Endodermal cell (in vitro differentiated cells): ENCODE data around the gene MAPT. TPM values are rescaled to one million over a fixed set of nuclear protein-coding genes. Genes with fewer than 3 reads are reported as not detected.

ENCODE experiments used
- DNase-seq: peaks from one replicate; pipeline ENCODE4 v3.0.0-alpha.2; 2017
- H3K27ac ChIP-seq: 2 replicates; pipeline ENCODE4 v1.5.1; 2013; ENCODE audit warnings: mild to moderate bottlenecking, low read depth, low read length, moderate library complexity
- H3K27me3 ChIP-seq: 2 replicates; pipeline ENCODE4 v1.6.1; 2013; ENCODE audit warnings: mild to moderate bottlenecking, low read length, moderate library complexity; ENCODE audit not compliant: insufficient read depth, control insufficient read depth, poor library complexity, severe bottlenecking
- H3K36me3 ChIP-seq: 2 replicates; pipeline ENCODE4 v1.7.0; 2013; ENCODE audit warnings: mild to moderate bottlenecking, low read length, moderate library complexity; ENCODE audit not compliant: control insufficient read depth, insufficient read depth
- H3K4me1 ChIP-seq: one replicate; pipeline ENCODE4 v1.7.0; 2013; ENCODE audit warnings: low read length; ENCODE audit not compliant: control insufficient read depth, insufficient read depth
- H3K4me3 ChIP-seq: 2 replicates; pipeline ENCODE4 v1.5.1; 2013; ENCODE audit warnings: mild to moderate bottlenecking, low read length, moderate library complexity
- H3K9ac ChIP-seq: 2 replicates; pipeline ENCODE4 v1.6.1; 2013; ENCODE audit warnings: mild to moderate bottlenecking, low read length, moderate library complexity; ENCODE audit not compliant: poor library complexity, severe bottlenecking; ENCODE audit errors: extremely low read depth
- H3K9me3 ChIP-seq: 2 replicates; pipeline ENCODE4 v1.6.1; 2013; ENCODE audit warnings: mild to moderate bottlenecking, low read length, moderate library complexity; ENCODE audit not compliant: control insufficient read depth
- H3K27ac Mint-ChIP-seq: 2 replicates; pipeline ENCODE4 v1.8.0; 2020; ENCODE audit warnings: mixed read lengths
- H3K27me3 Mint-ChIP-seq: 2 replicates; pipeline ENCODE4 v1.8.0; 2021; ENCODE audit warnings: mild to moderate bottlenecking, mixed read lengths; ENCODE audit not compliant: insufficient read depth
- H3K36me3 Mint-ChIP-seq: 2 replicates; pipeline ENCODE4 v1.8.0; 2020; ENCODE audit warnings: low read depth, mixed read lengths
- H3K4me1 Mint-ChIP-seq: 2 replicates; pipeline ENCODE4 v1.8.0; 2020; ENCODE audit warnings: mixed read lengths
- H3K4me3 Mint-ChIP-seq: 2 replicates; pipeline ENCODE4 v1.8.0; 2020; ENCODE audit warnings: mild to moderate bottlenecking, moderate library complexity, mixed read lengths
- H3K9me3 Mint-ChIP-seq: 2 replicates; pipeline ENCODE4 v1.8.0; 2020; ENCODE audit warnings: mild to moderate bottlenecking, mixed read lengths
- CTCF ChIP-seq: fragments of 200-600 bp; sonication (generic); conservative IDR thresholded peaks from 2 replicates; pipeline ENCODE4 v1.5.0; 2021; ENCODE audit warnings: antibody characterized with exemption, mild to moderate bottlenecking
- WGBS, 2 experiments: methylation state at CpG; one replicate each; pipeline versions ENCODE4 v1.1.5 to v1.1.7; 2013; ENCODE audit warnings: missing lambda C conversion rate in 2 of 2, mixed read lengths in 1 of 2; ENCODE audit not compliant: insufficient coverage in 1 of 2, insufficient read length in 1 of 2; 5-methylcytosine and 5-hydroxymethylcytosine counted together
- total RNA-seq, 2 donors: library from RNA; stranded (reverse); fragmentation: NEBNext Ultra II Directional in 1 of 2; extraction: Animal tissue kit (Norgen Biotek cat#: 25700) in 1 of 2; gene quantifications; 2 replicates in 1 of 2; 3 replicates in 1 of 2; pipeline ENCODE4 v1.2.1, GENCODE V29; 2021

Gene MAPT
- total RNA-seq, 2 donors from 2014 or later: 0.69 to 0.73 TPM

- H3K9me3 ChIP-seq: no peaks in the 10 kb centered on the region
- no peaks in the 10 kb centered on the region for H3K4me1 ChIP-seq
- no peaks in the 10 kb centered on the region for H3K9me3 Mint-ChIP-seq
- H3K36me3 Mint-ChIP-seq: no peaks in the 10 kb centered on the region
- DNase-seq: no peak
- 85 to 91% methylated on average over 2 of the region's 2 CpGs for WGBS, 2 experiments
- no peak for TF ChIP-seq CTCF
- H3K4me3 ChIP-seq: no peak overlapping the region
- H3K27me3 ChIP-seq: peaks cover 35% of the 10 kb centered on the region
- H3K4me3 Mint-ChIP-seq: no peak overlapping the region
- H3K27ac ChIP-seq: no peak overlapping the region
- no peak overlapping the region for H3K27ac Mint-ChIP-seq
- H3K4me1 Mint-ChIP-seq: no peaks in the 10 kb centered on the region
- H3K36me3 ChIP-seq: no peaks in the 10 kb centered on the region
- no peak overlapping the region for H3K9ac ChIP-seq
- H3K27me3 Mint-ChIP-seq: peaks cover 50% of the 10 kb centered on the region
Observed at GRCh38 chr17:45886852-45887251, 7.5 kb upstream of the MAPT start.

GRCh38 chr17:45888392-45888791, 6.0 kb upstream of the MAPT start:
- peaks cover 62% of the 10 kb centered on the region for H3K27me3 Mint-ChIP-seq
- H3K9me3 Mint-ChIP-seq: no peaks in the 10 kb centered on the region
- Histone ChIP-seq H3K4me1 (no peaks in the 10 kb centered on the region), H3K9ac (no peak overlapping the region), H3K36me3 (no peaks in the 10 kb centered on the region), H3K27me3 (peaks cover 44% of the 10 kb centered on the region), H3K9me3 (no peaks in the 10 kb centered on the region), H3K27ac (no peak overlapping the region), H3K4me3 (no peak overlapping the region)
- no peaks in the 10 kb centered on the region for H3K4me1 Mint-ChIP-seq
- 10 to 64% methylated on average over 2 to 5 of the region's 5 CpGs for WGBS, 2 experiments
- no peak for DNase-seq
- H3K27ac Mint-ChIP-seq: no peak overlapping the region
- no peaks in the 10 kb centered on the region for H3K36me3 Mint-ChIP-seq
- no peak for TF ChIP-seq CTCF
- no peak overlapping the region for H3K4me3 Mint-ChIP-seq

GRCh38 chr17:45889579-45889978, 4.8 kb upstream of the MAPT start:
- no peaks in the 10 kb centered on the region for H3K4me1 Mint-ChIP-seq
- peaks cover 64% of the 10 kb centered on the region for H3K27me3 Mint-ChIP-seq
- peak; percentile 78 for DNase-seq
- no peaks in the 10 kb centered on the region for H3K9me3 Mint-ChIP-seq
- H3K9ac ChIP-seq: no peak overlapping the region
- H3K4me1 ChIP-seq: no peaks in the 10 kb centered on the region
- H3K4me3 ChIP-seq: no peak overlapping the region
- H3K27ac ChIP-seq: no peak overlapping the region
- H3K36me3 ChIP-seq: no peaks in the 10 kb centered on the region
- no peaks in the 10 kb centered on the region for H3K9me3 ChIP-seq
- no peak overlapping the region for H3K27ac Mint-ChIP-seq
- H3K4me3 Mint-ChIP-seq: no peak overlapping the region
- H3K36me3 Mint-ChIP-seq: no peaks in the 10 kb centered on the region
- peaks cover 41% of the 10 kb centered on the region for H3K27me3 ChIP-seq
- 43% methylated on average over 3 of the region's 4 CpGs; no CpG with 5 or more reads in 1 of the 2 experiments for WGBS, 2 experiments
- TF ChIP-seq CTCF: peak; percentile 74
